ENCODE measurements around the gene ESRP2. TPM values are rescaled to one million over a fixed set of nuclear protein-coding genes. Genes with fewer than 3 reads are reported as not detected.

ESRP2 gene
- total RNA-seq, 1 experiment from 2014 or later, result 27.0 TPM

GRCh38 chr16:68264128-68265077 is 28.5 kb upstream of the ESRP2 start, which contains the start of gene SLC7A6:
TSS of gene SLC7A6 (plus strand) at chr16:68264526. CDS start at chr16:68274727, 10,201 bp downstream.
- no peak for DNase-seq (ENCODE audit: low read depth, low spot score)
- TSS peak; percentile 81 for BruUV-seq (replicated peaks)
- intact Hi-C loops (cut with micrococcal nuclease; ENCODE audit: unreplicated experiment) (loop anchor here (5.0 kb wide), 1 partner anchor 63 kb away; no protein-coding TSS in a partner anchor), in situ Hi-C loops (cut with HindIII; ENCODE audit: low pct_unique_long_range_greater_than_20kb, low sequenced_read_pairs) (no loop called here)
- ChIA-PET POLR2A (interaction anchor here (0.6 kb wide), 1 partner anchor 65 kb away, joined by 3 read pairs; no protein-coding TSS in a partner anchor), CTCF (interaction anchor here (0.6 to 1.3 kb wide), 7 partner anchors 15 to 71 kb away, joined by 3 to 5 read pairs (median 3); no protein-coding TSS in a partner anchor)
- H3K4me1 ChIP-seq (ENCODE audit: control insufficient read depth, insufficient read depth, low read length), result peaks cover 17% of the 10 kb centered on the region
- TF ChIP-seq, protein P1, sequence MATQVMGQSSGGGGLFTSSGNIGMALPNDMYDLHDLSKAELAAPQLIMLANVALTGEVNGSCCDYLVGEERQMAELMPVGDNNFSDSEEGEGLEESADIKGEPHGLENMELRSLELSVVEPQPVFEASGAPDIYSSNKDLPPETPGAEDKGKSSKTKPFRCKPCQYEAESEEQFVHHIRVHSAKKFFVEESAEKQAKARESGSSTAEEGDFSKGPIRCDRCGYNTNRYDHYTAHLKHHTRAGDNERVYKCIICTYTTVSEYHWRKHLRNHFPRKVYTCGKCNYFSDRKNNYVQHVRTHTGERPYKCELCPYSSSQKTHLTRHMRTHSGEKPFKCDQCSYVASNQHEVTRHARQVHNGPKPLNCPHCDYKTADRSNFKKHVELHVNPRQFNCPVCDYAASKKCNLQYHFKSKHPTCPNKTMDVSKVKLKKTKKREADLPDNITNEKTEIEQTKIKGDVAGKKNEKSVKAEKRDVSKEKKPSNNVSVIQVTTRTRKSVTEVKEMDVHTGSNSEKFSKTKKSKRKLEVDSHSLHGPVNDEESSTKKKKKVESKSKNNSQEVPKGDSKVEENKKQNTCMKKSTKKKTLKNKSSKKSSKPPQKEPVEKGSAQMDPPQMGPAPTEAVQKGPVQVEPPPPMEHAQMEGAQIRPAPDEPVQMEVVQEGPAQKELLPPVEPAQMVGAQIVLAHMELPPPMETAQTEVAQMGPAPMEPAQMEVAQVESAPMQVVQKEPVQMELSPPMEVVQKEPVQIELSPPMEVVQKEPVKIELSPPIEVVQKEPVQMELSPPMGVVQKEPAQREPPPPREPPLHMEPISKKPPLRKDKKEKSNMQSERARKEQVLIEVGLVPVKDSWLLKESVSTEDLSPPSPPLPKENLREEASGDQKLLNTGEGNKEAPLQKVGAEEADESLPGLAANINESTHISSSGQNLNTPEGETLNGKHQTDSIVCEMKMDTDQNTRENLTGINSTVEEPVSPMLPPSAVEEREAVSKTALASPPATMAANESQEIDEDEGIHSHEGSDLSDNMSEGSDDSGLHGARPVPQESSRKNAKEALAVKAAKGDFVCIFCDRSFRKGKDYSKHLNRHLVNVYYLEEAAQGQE (IDR thresholded peaks at IDR 0.05; ENCODE audit: insufficient read depth in 1 of 2, low read depth in 2 of 2, low read length in 1 of 2), result no peak
- TF ChIP-seq, protein P2, sequence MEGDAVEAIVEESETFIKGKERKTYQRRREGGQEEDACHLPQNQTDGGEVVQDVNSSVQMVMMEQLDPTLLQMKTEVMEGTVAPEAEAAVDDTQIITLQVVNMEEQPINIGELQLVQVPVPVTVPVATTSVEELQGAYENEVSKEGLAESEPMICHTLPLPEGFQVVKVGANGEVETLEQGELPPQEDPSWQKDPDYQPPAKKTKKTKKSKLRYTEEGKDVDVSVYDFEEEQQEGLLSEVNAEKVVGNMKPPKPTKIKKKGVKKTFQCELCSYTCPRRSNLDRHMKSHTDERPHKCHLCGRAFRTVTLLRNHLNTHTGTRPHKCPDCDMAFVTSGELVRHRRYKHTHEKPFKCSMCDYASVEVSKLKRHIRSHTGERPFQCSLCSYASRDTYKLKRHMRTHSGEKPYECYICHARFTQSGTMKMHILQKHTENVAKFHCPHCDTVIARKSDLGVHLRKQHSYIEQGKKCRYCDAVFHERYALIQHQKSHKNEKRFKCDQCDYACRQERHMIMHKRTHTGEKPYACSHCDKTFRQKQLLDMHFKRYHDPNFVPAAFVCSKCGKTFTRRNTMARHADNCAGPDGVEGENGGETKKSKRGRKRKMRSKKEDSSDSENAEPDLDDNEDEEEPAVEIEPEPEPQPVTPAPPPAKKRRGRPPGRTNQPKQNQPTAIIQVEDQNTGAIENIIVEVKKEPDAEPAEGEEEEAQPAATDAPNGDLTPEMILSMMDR (IDR thresholded peaks at IDR 0.05), result peak; percentile 78
- TF ChIP-seq POLR2AphosphoS5 (IDR thresholded peaks at IDR 0.05; ENCODE audit: low read depth, low read length), result peak; percentile 64
- 0 out of 2 replicates have a peak, but pooled peaks have one; percentile 40 for TF ChIP-seq SIN3A (IDR thresholded peaks at IDR 0.05; ENCODE audit: borderline replicate concordance, insufficient read depth, low read depth, low read length)
- no peak for TF ChIP-seq TCF7L2 (IDR thresholded peaks at IDR 0.05; ENCODE audit: low read depth, low read length)
- H3K36me3 ChIP-seq (ENCODE audit: control insufficient read depth, insufficient read depth, low read length), result no peaks in the 10 kb centered on the region; the same call in 1 of the 2 replicates
- peak; percentile 90 for ATAC-seq
- peak within 1 kb of the TSS; percentile 84 for H3K27ac ChIP-seq (ENCODE audit: low read length)
- no peaks in the 10 kb centered on the region for H3K27me3 ChIP-seq (ENCODE audit: control insufficient read depth, insufficient read depth, low read length)
- no peaks in the 10 kb centered on the region for H3K9me3 ChIP-seq (ENCODE audit: control insufficient read depth, insufficient read depth, low read depth, low read length)
- H3K4me3 ChIP-seq (ENCODE audit: low read depth in 2 of 2, low read length in 2 of 2), result peak within 1 kb of the TSS; percentile 76 to 83

GRCh38 chr16:68263559-68264127 is 27.7 kb upstream of the ESRP2 start:
- POLR2A ChIA-PET, result interaction anchor here (0.5 to 0.7 kb wide), 2 partner anchors 10 to 54 kb away, joined by 3 to 14 read pairs; no protein-coding TSS in a partner anchor
- in situ Hi-C loops (cut with HindIII; ENCODE audit: low pct_unique_long_range_greater_than_20kb, low sequenced_read_pairs) (no loop called here), intact Hi-C loops (cut with micrococcal nuclease; ENCODE audit: unreplicated experiment) (loop anchor here (5.0 kb wide), 1 partner anchor 64 kb away; no protein-coding TSS in a partner anchor)
- Histone ChIP-seq H3K27me3 (ENCODE audit: control insufficient read depth, insufficient read depth, low read length) (no peaks in the 10 kb centered on the region), H3K4me3 (ENCODE audit: low read depth in 2 of 2, low read length in 2 of 2) (peak overlapping the region; percentile 57 to 76), H3K27ac (ENCODE audit: low read length) (peak overlapping the region; percentile 83), H3K36me3 (ENCODE audit: control insufficient read depth, insufficient read depth, low read length) (no peaks in the 10 kb centered on the region; the same call in 1 of the 2 replicates), H3K9me3 (ENCODE audit: control insufficient read depth, insufficient read depth, low read depth, low read length) (no peaks in the 10 kb centered on the region), H3K4me1 (ENCODE audit: control insufficient read depth, insufficient read depth, low read length) (peaks cover 17% of the 10 kb centered on the region)
- no TSS peak for BruUV-seq (replicated peaks)
- ATAC-seq, result no peak
- DNase-seq (ENCODE audit: low read depth, low spot score), result no peak
- CTCF ChIA-PET, result interaction anchor here (0.7 to 1.3 kb wide), 6 partner anchors 16 to 64 kb away, joined by 3 to 10 read pairs (median 4); no protein-coding TSS in a partner anchor
- no peak for TF ChIP-seq TCF7L2 (IDR thresholded peaks at IDR 0.05; ENCODE audit: low read depth, low read length)
- TF ChIP-seq POLR2AphosphoS5 (IDR thresholded peaks at IDR 0.05; ENCODE audit: low read depth, low read length), result no peak
- no peak for TF ChIP-seq SIN3A (IDR thresholded peaks at IDR 0.05; ENCODE audit: borderline replicate concordance, insufficient read depth, low read depth, low read length)
- TF ChIP-seq, protein P2 (IDR thresholded peaks at IDR 0.05), result no peak
- TF ChIP-seq, protein P1 (IDR thresholded peaks at IDR 0.05; ENCODE audit: insufficient read depth in 1 of 2, low read depth in 2 of 2, low read length in 1 of 2), result no peak
